ENCODE measurements around the gene OTOA. TPM values are rescaled to one million over a fixed set of nuclear protein-coding genes. Genes with fewer than 3 reads are reported as not detected.
A peak's percentile ranks its signal among the peaks of the same experiment; 100 is the strongest.

The OTOA gene
- total and polyA plus RNA-seq, 2 of the 13 experiments (the other 11 are each of a cell fraction or from before 2014, with no cell fraction given) = 0.05 to 0.15 TPM

DNA sequence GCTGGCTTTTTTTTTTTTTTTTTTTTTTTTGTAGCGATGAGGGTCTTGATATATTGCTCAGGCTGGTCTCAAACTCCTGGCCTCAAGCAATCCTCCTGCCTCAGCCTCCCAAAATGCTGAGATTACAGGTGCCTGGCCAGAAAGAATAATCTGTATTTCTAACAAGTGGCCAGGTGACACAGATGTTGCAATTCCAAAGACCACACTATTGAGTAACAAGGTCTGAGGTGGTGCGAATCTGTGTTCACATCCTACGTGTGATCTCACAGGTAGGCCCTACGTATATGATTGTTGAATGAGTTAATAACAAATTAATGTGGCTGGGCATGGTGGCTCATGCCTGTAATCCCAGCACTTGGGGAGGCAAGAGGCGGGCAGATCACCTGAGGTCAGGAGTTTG is 33.3 kb downstream of the OTOA start:
- CTCF ChIA-PET (ENCODE audit: low intra/inter-chr PET ratio, low total read pairs) = no interaction called here
- Histone ChIP-seq H3K9ac (ENCODE audit: insufficient read depth, low read depth, low read length) (no peak overlapping the region), H4K20me1 (ENCODE audit: insufficient read depth, low read length) (no peaks in the 10 kb centered on the region), H3K4me2 (ENCODE audit: low read depth, low read length) (no peak overlapping the region), H3K4me3 (replicated peaks in 1 of 3; ENCODE audit: insufficient read depth in 1 of 3, low read depth in 2 of 3, low read length in 3 of 3) (no peak overlapping the region), H3K27ac (ENCODE audit: extremely low read length, insufficient read depth, low read length) (no peak overlapping the region), H3K79me2 (ENCODE audit: insufficient read depth, low read length) (no peaks in the 10 kb centered on the region), H3K4me1 (ENCODE audit: insufficient read depth, low read length) (no peaks in the 10 kb centered on the region), H3K36me3 (replicated peaks in 1 of 2; ENCODE audit: control insufficient read depth in 1 of 2, insufficient read depth in 2 of 2, low read length in 2 of 2) (no peaks in the 10 kb centered on the region), H3K27me3 (ENCODE audit: control insufficient read depth in 1 of 2, insufficient read depth in 2 of 2, low read length in 2 of 2) (peaks cover 0 to 19% of the 10 kb centered on the region in 2 experiments; a peak in 1 of 5 replicates), H2AFZ (ENCODE audit: low read length) (no peak overlapping the region), H3K9me3 (ENCODE audit: low read length) (no peaks in the 10 kb centered on the region)
- 9% methylated on average over 5 of the region's 5 CpGs for WGBS (ENCODE audit: low lambda C conversion rate)
- ATAC-seq (no peak), DNase-seq (ENCODE audit: low spot score) (no peak), FAIRE-seq (no peak)
- in situ Hi-C loops (cut with HindIII; ENCODE audit: extremely low pct_ligation_motif_present, low pct_unique_long_range_greater_than_20kb) = no loop called here
- intact Hi-C loops (cut with micrococcal nuclease; ENCODE audit: unreplicated experiment) = no loop called here
- POLR2A ChIA-PET = no interaction called here
- BruUV-seq (replicated peaks) = no TSS peak
- TF ChIP-seq ZNF772 (CRISPR knock-in tag; IDR thresholded peaks at IDR 0.05) (no peak), ZNF720 (CRISPR knock-in tag; IDR thresholded peaks at IDR 0.05) (no peak), CEBPB (IDR thresholded peaks at IDR 0.05; ENCODE audit: borderline replicate concordance, low read depth, low read length) (peak; percentile 82), CEBPG (CRISPR knock-in tag; IDR thresholded peaks at IDR 0.05) (peak; percentile 76), ZNF556 (CRISPR knock-in tag; IDR thresholded peaks at IDR 0.05; ENCODE audit: borderline replicate concordance) (no peak)

DNA sequence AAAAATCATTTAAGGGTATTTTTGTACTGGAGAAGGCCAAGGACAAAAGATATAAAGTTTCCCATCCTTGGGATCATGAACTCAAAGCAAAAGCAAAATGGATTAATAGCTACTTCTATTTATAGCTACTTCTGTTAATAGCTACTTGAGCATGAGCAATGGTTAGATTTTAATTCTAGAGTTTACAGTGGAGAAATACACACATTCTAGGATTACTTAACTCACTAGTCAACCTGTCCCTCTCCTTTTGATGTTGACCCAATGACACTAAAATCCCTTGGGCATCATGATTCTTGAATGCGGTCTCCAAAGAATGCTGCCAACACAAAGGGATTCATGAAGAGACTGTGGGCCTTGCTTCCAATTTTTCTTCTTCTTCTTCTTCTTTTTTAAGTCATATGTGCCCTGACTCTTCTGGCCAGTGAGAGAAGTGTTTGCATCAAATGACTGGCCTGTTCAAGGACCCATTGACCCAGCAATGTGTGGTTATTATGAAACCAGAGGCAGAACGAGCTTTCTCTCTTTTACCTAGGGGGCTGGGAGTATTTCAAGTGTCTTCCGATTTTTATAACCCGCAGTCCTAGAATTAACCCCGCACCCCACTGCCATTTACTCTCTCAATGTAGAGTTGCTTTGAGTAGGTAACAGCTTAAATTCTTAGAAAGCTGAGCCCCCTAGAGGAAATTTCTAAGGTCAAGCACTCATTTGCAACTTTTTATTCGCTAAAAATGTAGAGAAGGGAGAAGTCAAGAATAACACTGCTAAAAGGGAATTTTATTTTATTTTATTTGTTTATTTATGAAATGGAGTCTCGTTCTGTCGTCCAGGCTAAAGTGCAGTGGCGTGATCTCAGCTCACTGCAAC is 34.6 kb downstream of the OTOA start:
- Histone ChIP-seq H3K4me3 (replicated peaks in 1 of 3; ENCODE audit: insufficient read depth in 1 of 3, low read depth in 2 of 3, low read length in 3 of 3) (no peak overlapping the region), H3K9ac (ENCODE audit: insufficient read depth, low read depth, low read length) (no peak overlapping the region), H3K4me1 (ENCODE audit: insufficient read depth, low read length) (no peaks in the 10 kb centered on the region), H3K4me2 (ENCODE audit: low read depth, low read length) (no peak overlapping the region), H3K27ac (ENCODE audit: extremely low read length, insufficient read depth, low read length) (no peak overlapping the region), H4K20me1 (ENCODE audit: insufficient read depth, low read length) (no peaks in the 10 kb centered on the region), H3K9me3 (ENCODE audit: low read length) (no peaks in the 10 kb centered on the region), H3K27me3 (ENCODE audit: control insufficient read depth in 1 of 2, insufficient read depth in 2 of 2, low read length in 2 of 2) (peaks cover 0 to 19% of the 10 kb centered on the region in 2 experiments; a peak in 2 of 5 replicates), H3K79me2 (ENCODE audit: insufficient read depth, low read length) (no peaks in the 10 kb centered on the region), H2AFZ (ENCODE audit: low read length) (no peak overlapping the region), H3K36me3 (replicated peaks in 1 of 2; ENCODE audit: control insufficient read depth in 1 of 2, insufficient read depth in 2 of 2, low read length in 2 of 2) (no peaks in the 10 kb centered on the region)
- no peak for TF ChIP-seq PCBP1 (IDR thresholded peaks at IDR 0.05; ENCODE audit: borderline replicate concordance, low read depth, low read length)
- TF ChIP-seq BCL6 (CRISPR knock-in tag; IDR thresholded peaks at IDR 0.05) = peak; percentile 43; the same call in 1 of the 2 replicates
- TF ChIP-seq, protein P1, sequence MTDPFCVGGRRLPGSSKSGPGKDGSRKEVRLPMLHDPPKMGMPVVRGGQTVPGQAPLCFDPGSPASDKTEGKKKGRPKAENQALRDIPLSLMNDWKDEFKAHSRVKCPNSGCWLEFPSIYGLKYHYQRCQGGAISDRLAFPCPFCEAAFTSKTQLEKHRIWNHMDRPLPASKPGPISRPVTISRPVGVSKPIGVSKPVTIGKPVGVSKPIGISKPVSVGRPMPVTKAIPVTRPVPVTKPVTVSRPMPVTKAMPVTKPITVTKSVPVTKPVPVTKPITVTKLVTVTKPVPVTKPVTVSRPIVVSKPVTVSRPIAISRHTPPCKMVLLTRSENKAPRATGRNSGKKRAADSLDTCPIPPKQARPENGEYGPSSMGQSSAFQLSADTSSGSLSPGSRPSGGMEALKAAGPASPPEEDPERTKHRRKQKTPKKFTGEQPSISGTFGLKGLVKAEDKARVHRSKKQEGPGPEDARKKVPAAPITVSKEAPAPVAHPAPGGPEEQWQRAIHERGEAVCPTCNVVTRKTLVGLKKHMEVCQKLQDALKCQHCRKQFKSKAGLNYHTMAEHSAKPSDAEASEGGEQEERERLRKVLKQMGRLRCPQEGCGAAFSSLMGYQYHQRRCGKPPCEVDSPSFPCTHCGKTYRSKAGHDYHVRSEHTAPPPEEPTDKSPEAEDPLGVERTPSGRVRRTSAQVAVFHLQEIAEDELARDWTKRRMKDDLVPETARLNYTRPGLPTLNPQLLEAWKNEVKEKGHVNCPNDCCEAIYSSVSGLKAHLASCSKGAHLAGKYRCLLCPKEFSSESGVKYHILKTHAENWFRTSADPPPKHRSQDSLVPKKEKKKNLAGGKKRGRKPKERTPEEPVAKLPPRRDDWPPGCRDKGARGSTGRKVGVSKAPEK (CRISPR knock-in tag; IDR thresholded peaks at IDR 0.05; ENCODE audit: borderline replicate concordance) = no peak
- ChIA-PET CTCF (ENCODE audit: low intra/inter-chr PET ratio, low total read pairs) (no interaction called here), POLR2A (no interaction called here)
- in situ Hi-C loops (cut with HindIII; ENCODE audit: extremely low pct_ligation_motif_present, low pct_unique_long_range_greater_than_20kb) (no loop called here), intact Hi-C loops (cut with micrococcal nuclease; ENCODE audit: unreplicated experiment) (no loop called here)
- 55% methylated on average over 9 of the region's 9 CpGs for WGBS (ENCODE audit: low lambda C conversion rate)
- no peak for ATAC-seq
- no peak for FAIRE-seq
- no TSS peak for BruUV-seq (replicated peaks)
- no peak for DNase-seq (ENCODE audit: low spot score)
